Body of pancreas (tissue), 4 donors: Measurements from ENCODE around the gene RNPS1.

Experiments
- CTCF ChIP-seq, 7 experiments: fragments of 450-650 bp in 4 of 7; fragments of 200-600 bp in 3 of 7; sonication (generic) in 3 of 7; IDR thresholded peaks; one replicate each; pipeline ENCODE4 v1.5.1; 2016 to 2019; ENCODE audit warnings: antibody characterized with exemption in 7 of 7
- POLR2A ChIP-seq, 3 donors: fragments of 450-650 bp; IDR thresholded peaks; one replicate each; pipeline ENCODE4 v1.6.1; 2016; ENCODE audit warnings: antibody characterized with exemption in 3 of 3, mild to moderate bottlenecking in 2 of 3

GRCh38 chr16:2238150-2238837 is 29.6 kb downstream of the RNPS1 start:
- TF ChIP-seq CTCF (IDR thresholded peaks at IDR 0.05) = no peak
- TF ChIP-seq POLR2A (IDR thresholded peaks at IDR 0.05) = no peak
